Sigmoid colon (tissue), 7 donors: Measurements from ENCODE around the gene THBS1. TPM values are rescaled to one million over a fixed set of nuclear protein-coding genes. Genes with fewer than 3 reads are reported as not detected.

ENCODE experiments used
- DNase-seq: peaks from one replicate; pipeline ENCODE4 v3.0.0-alpha.2; 2019
- H3K27ac ChIP-seq, 4 donors: fragments of 200-600 bp; sonication (generic); one replicate each; pipeline ENCODE4 v1.5.1; 2016 to 2019; ENCODE audit warnings: mild to moderate bottlenecking in 1 of 4
- H3K27me3 ChIP-seq, 3 donors: fragments of 200-600 bp; sonication (generic); one replicate each; pipeline ENCODE4 v1.5.1; 2019; ENCODE audit warnings: mild to moderate bottlenecking in 1 of 3
- H3K36me3 ChIP-seq, 4 donors: fragments of 200-600 bp; sonication (generic); one replicate each; pipeline ENCODE4 v1.5.1; 2016 to 2019
- H3K4me1 ChIP-seq, 4 donors: fragments of 200-600 bp; sonication (generic); one replicate each; pipeline ENCODE4 v1.5.1; 2017 to 2019
- H3K4me3 ChIP-seq, 4 donors: fragments of 200-600 bp; sonication (generic); one replicate each; pipeline ENCODE4 v1.5.1; 2017 to 2019; ENCODE audit warnings: mild to moderate bottlenecking in 2 of 4, moderate library complexity in 1 of 4
- H3K9me3 ChIP-seq, 4 donors: fragments of 200-600 bp in 3 of 4; sonication (generic) in 3 of 4; one replicate each; pipeline versions ENCODE4 v1.5.1 to v1.6.1; 2013 to 2019
- CTCF ChIP-seq, 4 experiments: fragments of 450-650 bp in 3 of 4; fragments of 200-600 bp in 1 of 4; IDR thresholded peaks; one replicate each; pipeline ENCODE4 v1.5.1; 2016 to 2019; ENCODE audit warnings: antibody characterized with exemption in 4 of 4, mild to moderate bottlenecking in 3 of 4, moderate library complexity in 2 of 4
- EP300 ChIP-seq, 4 donors: sonication (generic); formaldehyde crosslinking; IDR thresholded peaks; one replicate each; pipeline ENCODE4 v1.6.1; 2017; ENCODE audit warnings: antibody characterized with exemption in 4 of 4
- POLR2A ChIP-seq, 2 donors: fragments of 450-650 bp; IDR thresholded peaks; one replicate each; pipeline ENCODE4 v1.6.1; 2016; ENCODE audit warnings: antibody characterized with exemption in 2 of 2, mild to moderate bottlenecking in 2 of 2, moderate library complexity in 2 of 2
- POLR2AphosphoS5 ChIP-seq, 4 donors: sonication (generic); formaldehyde crosslinking; IDR thresholded peaks; one replicate each; pipeline ENCODE4 v1.6.1; 2017; ENCODE audit warnings: antibody characterized with exemption in 4 of 4
- WGBS, 2 donors: extraction: QIAGEN DNeasy Blood & Tissue Kit; methylation state at CpG; one replicate each; pipeline ENCODE4 v1.1.7; 2013; 5-methylcytosine and 5-hydroxymethylcytosine counted together
- intact Hi-C: fragments of 100-400 bp; cut with DNase I; formaldehyde crosslinking; loops from one replicate; pipeline ENCODE4 v1.15.1; 2023
- polyA plus RNA-seq, 3 donors: library from polyadenylated mRNA; stranded (reverse); fragments of 200-250 nt; gene quantifications; one replicate each; pipeline ENCODE4 v1.2.3, GENCODE V29; 2013
- total RNA-seq, 4 donors: library from RNA; depleted of rRNA; stranded (reverse); fragments of >200 nt; gene quantifications; one replicate each; pipeline ENCODE4 v1.1.0, GENCODE V29; 2016
- donor health status: healthy with polysubstance abuse.
- donor health status: Bipolar disorder and iron deficiency.
- donor health status: healthy.

Gene THBS1
- total and polyA plus RNA-seq, 7 donors: 13.2 to 3,974 (median 172) TPM

GRCh38 chr15:39548561-39548960 is 32.3 kb upstream of the THBS1 start:
- DNase-seq: no peak
- Histone ChIP-seq H3K27ac (no peak overlapping the region), H3K4me1 (peaks cover 0 to 13% (median 12%) of the 10 kb centered on the region in 4 donors), H3K36me3 (no peaks in the 10 kb centered on the region), H3K27me3 (no peaks in the 10 kb centered on the region), H3K9me3 (peaks cover 0 to 5% (median 2%) of the 10 kb centered on the region in 4 donors), H3K4me3 (no peak overlapping the region)
- intact Hi-C loops: no loop called here
- no peak for TF ChIP-seq EP300 (IDR thresholded peaks at IDR 0.05)
- no peak for TF ChIP-seq CTCF (IDR thresholded peaks at IDR 0.05)
- no peak for TF ChIP-seq POLR2AphosphoS5 (IDR thresholded peaks at IDR 0.05)
- no peak for TF ChIP-seq POLR2A (IDR thresholded peaks at IDR 0.05)
- 95 to 98% methylated on average over 4 of the region's 4 CpGs for WGBS, 2 donors

GRCh38 chr15:39549912-39550311 is 31.0 kb upstream of the THBS1 start:
- Histone ChIP-seq H3K4me1 (peaks cover 0 to 27% (median 25%) of the 10 kb centered on the region in 4 donors), H3K9me3 (peaks cover 0 to 4% (median 2%) of the 10 kb centered on the region in 4 donors), H3K27me3 (no peaks in the 10 kb centered on the region), H3K27ac (no peak overlapping the region), H3K4me3 (no peak overlapping the region), H3K36me3 (no peaks in the 10 kb centered on the region)
- no peak for DNase-seq
- intact Hi-C loops: no loop called here
- WGBS, 2 donors: 88 to 92% methylated on average over 4 of the region's 4 CpGs
- TF ChIP-seq POLR2AphosphoS5 (IDR thresholded peaks at IDR 0.05) (no peak), POLR2A (IDR thresholded peaks at IDR 0.05) (no peak), EP300 (IDR thresholded peaks at IDR 0.05) (no peak), CTCF (IDR thresholded peaks at IDR 0.05) (no peak)

- Histone ChIP-seq H3K27me3 (no peaks in the 10 kb centered on the region), H3K4me3 (no peak overlapping the region), H3K36me3 (no peaks in the 10 kb centered on the region), H3K9me3 (no peaks in the 10 kb centered on the region), H3K4me1 (peaks cover 0 to 42% (median 40%) of the 10 kb centered on the region in 4 donors), H3K27ac (no peak overlapping the region)
- TF ChIP-seq EP300 (IDR thresholded peaks at IDR 0.05): no peak
- TF ChIP-seq POLR2A (IDR thresholded peaks at IDR 0.05): no peak
- no peak for TF ChIP-seq CTCF (IDR thresholded peaks at IDR 0.05)
- TF ChIP-seq POLR2AphosphoS5 (IDR thresholded peaks at IDR 0.05): no peak
- intact Hi-C loops: no loop called here
- 90 to 97% methylated on average over 2 of the region's 2 CpGs for WGBS, 2 donors
- DNase-seq: no peak
Observed at GRCh38 chr15:39551476-39551875, 29.4 kb upstream of the THBS1 start.

GRCh38 chr15:39552556-39552955 is 28.3 kb upstream of the THBS1 start:
- peaks cover 0 to 48% (median 44%) of the 10 kb centered on the region in 4 donors for H3K4me1 ChIP-seq
- H3K27me3 ChIP-seq: no peaks in the 10 kb centered on the region
- intact Hi-C loops: no loop called here
- H3K27ac ChIP-seq: peak overlapping the region in 3 of 4 donors; percentile 73 to 80 (median 75)
- no peak overlapping the region for H3K4me3 ChIP-seq
- WGBS, 2 donors: 80 to 85% methylated on average over 2 of the region's 2 CpGs
- H3K36me3 ChIP-seq: no peaks in the 10 kb centered on the region
- TF ChIP-seq CTCF (IDR thresholded peaks at IDR 0.05) (no peak), EP300 (IDR thresholded peaks at IDR 0.05) (no peak), POLR2A (IDR thresholded peaks at IDR 0.05) (no peak), POLR2AphosphoS5 (IDR thresholded peaks at IDR 0.05) (no peak)
- H3K9me3 ChIP-seq: no peaks in the 10 kb centered on the region
- DNase-seq: no peak
